ENCODE data around the gene KBTBD6. TPM values are rescaled to one million over a fixed set of nuclear protein-coding genes. Genes with fewer than 3 reads are reported as not detected.

Gene KBTBD6
- total RNA-seq, 2 donors from 2014 or later, result 8.5 to 10.2 TPM

DNA sequence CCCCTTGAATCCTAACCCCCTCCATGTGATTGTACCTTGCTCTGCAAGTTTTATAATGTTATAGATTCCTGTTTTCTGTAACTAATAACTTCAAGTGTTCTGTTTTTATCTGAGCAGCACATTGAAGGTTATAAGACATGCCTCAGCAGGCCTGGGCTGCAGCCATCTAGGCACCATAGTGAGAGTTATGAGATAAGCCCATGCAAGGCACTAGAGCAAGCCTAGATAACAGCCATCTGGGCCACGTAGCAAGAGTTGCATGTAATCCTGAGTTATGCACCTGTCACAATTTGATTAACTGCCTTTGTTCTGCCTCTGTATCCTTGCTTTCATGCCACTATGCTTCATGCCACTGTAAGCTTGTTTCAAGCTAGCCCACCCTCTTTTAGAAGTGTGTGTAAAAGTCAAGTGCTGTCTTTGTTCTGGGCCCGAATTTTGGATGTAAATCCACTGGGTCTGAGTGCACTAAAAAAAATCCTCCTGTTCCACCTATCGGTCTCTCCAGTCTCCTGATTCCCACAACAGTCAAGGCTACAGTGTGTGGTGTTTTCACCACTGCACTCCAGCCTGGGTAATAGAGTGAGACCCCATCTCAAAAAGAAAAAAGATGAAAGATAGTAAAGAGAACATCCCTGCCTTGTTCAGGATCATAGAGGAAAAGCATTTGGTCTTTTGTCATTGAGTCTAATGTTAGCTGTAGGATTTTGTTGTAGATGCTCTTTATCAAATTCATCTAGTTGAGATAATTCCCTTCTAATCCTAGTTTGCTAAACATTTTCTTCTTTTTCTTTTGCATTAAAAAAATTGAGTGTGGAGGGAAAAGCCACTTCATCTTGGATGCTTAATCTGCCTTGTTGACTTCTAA is 16.0 kb upstream of the KBTBD6 start:
- 94 to 100% methylated on average over 1 to 3 of the region's 3 CpGs for WGBS, 2 experiments (ENCODE audit: insufficient coverage in 1 of 2, insufficient read length in 1 of 2)
- H3K27me3 ChIP-seq (ENCODE audit: control insufficient read depth, insufficient read depth, low read length, poor library complexity, severe bottlenecking), result no peaks in the 10 kb centered on the region
- no peak overlapping the region for H3K27ac ChIP-seq (ENCODE audit: low read depth, low read length)
- H3K36me3 ChIP-seq (ENCODE audit: control insufficient read depth, insufficient read depth, low read length), result no peaks in the 10 kb centered on the region
- no peaks in the 10 kb centered on the region for H3K4me1 ChIP-seq (ENCODE audit: control insufficient read depth, insufficient read depth, low read length)
- H3K36me3 Mint-ChIP-seq (ENCODE audit: low read depth), result peaks cover 52% of the 10 kb centered on the region
- peak overlapping the region; percentile 61 for H3K4me3 ChIP-seq (ENCODE audit: low read length)
- H3K4me1 Mint-ChIP-seq, result no peaks in the 10 kb centered on the region
- H3K27ac Mint-ChIP-seq, result no peak overlapping the region
- H3K9me3 ChIP-seq (ENCODE audit: control insufficient read depth, low read length), result peaks cover 65% of the 10 kb centered on the region
- H3K9me3 Mint-ChIP-seq, result peaks cover 72% of the 10 kb centered on the region
- TF ChIP-seq, protein P1, sequence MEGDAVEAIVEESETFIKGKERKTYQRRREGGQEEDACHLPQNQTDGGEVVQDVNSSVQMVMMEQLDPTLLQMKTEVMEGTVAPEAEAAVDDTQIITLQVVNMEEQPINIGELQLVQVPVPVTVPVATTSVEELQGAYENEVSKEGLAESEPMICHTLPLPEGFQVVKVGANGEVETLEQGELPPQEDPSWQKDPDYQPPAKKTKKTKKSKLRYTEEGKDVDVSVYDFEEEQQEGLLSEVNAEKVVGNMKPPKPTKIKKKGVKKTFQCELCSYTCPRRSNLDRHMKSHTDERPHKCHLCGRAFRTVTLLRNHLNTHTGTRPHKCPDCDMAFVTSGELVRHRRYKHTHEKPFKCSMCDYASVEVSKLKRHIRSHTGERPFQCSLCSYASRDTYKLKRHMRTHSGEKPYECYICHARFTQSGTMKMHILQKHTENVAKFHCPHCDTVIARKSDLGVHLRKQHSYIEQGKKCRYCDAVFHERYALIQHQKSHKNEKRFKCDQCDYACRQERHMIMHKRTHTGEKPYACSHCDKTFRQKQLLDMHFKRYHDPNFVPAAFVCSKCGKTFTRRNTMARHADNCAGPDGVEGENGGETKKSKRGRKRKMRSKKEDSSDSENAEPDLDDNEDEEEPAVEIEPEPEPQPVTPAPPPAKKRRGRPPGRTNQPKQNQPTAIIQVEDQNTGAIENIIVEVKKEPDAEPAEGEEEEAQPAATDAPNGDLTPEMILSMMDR (conservative IDR thresholded peaks at IDR 0.05), result no peak
- no peak overlapping the region for H3K4me3 Mint-ChIP-seq
- H3K9ac ChIP-seq (ENCODE audit: extremely low read depth, low read length, poor library complexity, severe bottlenecking), result no peak overlapping the region
- no peaks in the 10 kb centered on the region for H3K27me3 Mint-ChIP-seq (ENCODE audit: insufficient read depth)
- DNase-seq, result peak; percentile 66

DNA sequence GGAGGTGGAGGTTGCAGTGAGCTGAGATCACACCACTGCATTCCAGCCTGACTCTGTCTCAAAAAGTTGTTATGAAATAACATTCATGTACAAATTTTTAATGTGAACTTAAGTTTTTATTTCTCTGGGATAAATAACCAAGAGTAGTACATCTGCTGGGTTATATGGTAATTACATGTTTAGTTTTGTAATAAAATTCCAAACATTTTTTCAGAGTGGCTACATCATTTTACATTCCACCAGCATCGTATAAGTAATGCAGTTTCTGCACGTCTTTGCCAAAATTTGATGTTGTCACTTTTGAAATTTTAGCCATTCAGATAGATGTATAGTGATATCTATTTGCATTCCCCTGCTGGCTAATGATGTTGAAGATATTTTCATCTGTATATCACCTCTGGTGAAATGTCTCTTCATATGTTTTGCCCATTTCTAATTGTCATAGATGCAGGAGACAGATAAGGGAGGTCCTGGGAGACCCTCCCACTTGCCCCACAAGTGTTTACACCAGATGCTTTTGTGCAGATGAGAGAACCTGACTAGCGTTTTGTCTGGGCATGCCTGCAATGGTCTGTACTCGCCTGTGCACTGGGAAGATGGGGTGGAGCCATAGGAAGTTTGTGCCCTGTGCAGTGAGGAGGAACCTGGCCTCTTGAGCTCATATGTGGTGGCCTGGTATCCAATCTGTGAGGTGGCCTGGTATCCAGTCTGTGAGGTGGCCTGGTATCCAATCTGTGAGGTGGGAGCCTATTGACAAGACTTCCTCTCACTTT is 12.7 kb upstream of the KBTBD6 start:
- no peaks in the 10 kb centered on the region for H3K4me1 Mint-ChIP-seq
- H3K36me3 Mint-ChIP-seq (ENCODE audit: low read depth), result peaks cover 37% of the 10 kb centered on the region
- Histone ChIP-seq H3K9ac (ENCODE audit: extremely low read depth, low read length, poor library complexity, severe bottlenecking) (no peak overlapping the region), H3K27me3 (ENCODE audit: control insufficient read depth, insufficient read depth, low read length, poor library complexity, severe bottlenecking) (no peaks in the 10 kb centered on the region), H3K36me3 (ENCODE audit: control insufficient read depth, insufficient read depth, low read length) (no peaks in the 10 kb centered on the region), H3K9me3 (ENCODE audit: control insufficient read depth, low read length) (peaks cover 47% of the 10 kb centered on the region), H3K27ac (ENCODE audit: low read depth, low read length) (no peak overlapping the region), H3K4me3 (ENCODE audit: low read length) (no peak overlapping the region), H3K4me1 (ENCODE audit: control insufficient read depth, insufficient read depth, low read length) (no peaks in the 10 kb centered on the region)
- H3K27ac Mint-ChIP-seq, result no peak overlapping the region
- H3K9me3 Mint-ChIP-seq, result peaks cover 49% of the 10 kb centered on the region
- H3K27me3 Mint-ChIP-seq (ENCODE audit: insufficient read depth), result no peaks in the 10 kb centered on the region
- TF ChIP-seq, protein P1 (conservative IDR thresholded peaks at IDR 0.05), result no peak
- no peak for DNase-seq
- WGBS, 2 experiments (ENCODE audit: insufficient coverage in 1 of 2, insufficient read length in 1 of 2), result 88 to 89% methylated on average over 3 to 4 of the region's 4 CpGs
- no peak overlapping the region for H3K4me3 Mint-ChIP-seq

DNA sequence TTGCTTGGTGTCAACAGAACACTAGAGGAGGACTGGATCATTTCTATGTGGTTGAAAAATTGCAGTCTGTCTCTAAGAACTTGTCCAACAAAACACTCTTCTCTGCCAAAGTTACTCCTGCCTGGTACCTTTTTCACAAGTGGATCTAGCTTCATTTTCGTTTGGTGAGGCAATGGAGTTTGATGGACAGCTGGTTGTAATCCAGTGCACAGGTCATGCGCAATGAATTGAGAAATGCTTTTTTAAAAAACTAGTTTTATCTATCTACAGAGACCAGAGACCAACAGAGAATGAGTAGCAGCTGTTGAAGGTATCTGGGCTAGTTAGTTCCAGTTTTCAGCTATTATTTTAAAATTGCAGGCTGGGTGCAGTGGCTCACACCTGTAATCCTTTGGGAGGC is 12.0 kb upstream of the KBTBD6 start:
- DNase-seq, result no peak
- no peak overlapping the region for H3K9ac ChIP-seq (ENCODE audit: extremely low read depth, low read length, poor library complexity, severe bottlenecking)
- H3K27me3 ChIP-seq (ENCODE audit: control insufficient read depth, insufficient read depth, low read length, poor library complexity, severe bottlenecking), result no peaks in the 10 kb centered on the region
- no peaks in the 10 kb centered on the region for H3K4me1 ChIP-seq (ENCODE audit: control insufficient read depth, insufficient read depth, low read length)
- 88% methylated on average over 2 of the region's 2 CpGs; no CpG with 5 or more reads in 1 of the 2 experiments for WGBS, 2 experiments (ENCODE audit: insufficient coverage in 1 of 2, insufficient read length in 1 of 2)
- no peak overlapping the region for H3K27ac ChIP-seq (ENCODE audit: low read depth, low read length)
- peaks cover 41% of the 10 kb centered on the region for H3K9me3 Mint-ChIP-seq
- TF ChIP-seq, protein P1 (conservative IDR thresholded peaks at IDR 0.05), result no peak
- no peak overlapping the region for H3K4me3 Mint-ChIP-seq
- no peak overlapping the region for H3K4me3 ChIP-seq (ENCODE audit: low read length)
- H3K36me3 ChIP-seq (ENCODE audit: control insufficient read depth, insufficient read depth, low read length), result no peaks in the 10 kb centered on the region
- no peaks in the 10 kb centered on the region for H3K4me1 Mint-ChIP-seq
- H3K27me3 Mint-ChIP-seq (ENCODE audit: insufficient read depth), result no peaks in the 10 kb centered on the region
- peaks cover 30% of the 10 kb centered on the region for H3K36me3 Mint-ChIP-seq (ENCODE audit: low read depth)
- H3K27ac Mint-ChIP-seq, result no peak overlapping the region
- H3K9me3 ChIP-seq (ENCODE audit: control insufficient read depth, low read length), result peaks cover 39% of the 10 kb centered on the region

Measured in endodermal cell (in vitro differentiated cells).